ENCODE measurements around the gene C11orf97.

Gene C11orf97

GRCh38 chr11:94525546-94526324 is 13.5 kb downstream of the C11orf97 start:
- H3K4me1 ChIP-seq (ENCODE audit: control insufficient read depth, insufficient read depth, low read length): no peaks in the 10 kb centered on the region
- DNase-seq (ENCODE audit: low read depth, low spot score): no peak
- no CpG with 5 or more reads among the region's 5 CpGs for WGBS (ENCODE audit: insufficient coverage, insufficient read length)

GRCh38 chr11:94526645-94527438 is 14.6 kb downstream of the C11orf97 start:
- Histone ChIP-seq H3K4me1 (ENCODE audit: control insufficient read depth, insufficient read depth, low read length) (no peaks in the 10 kb centered on the region), H3K9me3 (ENCODE audit: control insufficient read depth, insufficient read depth, low read length) (no peaks in the 10 kb centered on the region), H3K36me3 (ENCODE audit: control insufficient read depth, insufficient read depth, low read length) (no peaks in the 10 kb centered on the region), H3K27me3 (ENCODE audit: control insufficient read depth, insufficient read depth, low read length) (no peaks in the 10 kb centered on the region), H3K4me3 (ENCODE audit: low read length) (no peak overlapping the region), H3K27ac (ENCODE audit: low read length) (no peak overlapping the region)
- WGBS (ENCODE audit: insufficient coverage, insufficient read length): no CpG with 5 or more reads among the region's 4 CpGs
- DNase-seq (ENCODE audit: low read depth, low spot score): no peak

More at GRCh38 chr11:94525546-94526324, 13.5 kb downstream of the C11orf97 start:
- Histone ChIP-seq H3K27ac (ENCODE audit: low read length) (no peak overlapping the region), H3K36me3 (ENCODE audit: control insufficient read depth, insufficient read depth, low read length) (no peaks in the 10 kb centered on the region), H3K4me3 (ENCODE audit: low read length) (no peak overlapping the region), H3K9me3 (ENCODE audit: control insufficient read depth, insufficient read depth, low read length) (no peaks in the 10 kb centered on the region), H3K27me3 (ENCODE audit: control insufficient read depth, insufficient read depth, low read length) (no peaks in the 10 kb centered on the region)

- H3K27ac ChIP-seq (ENCODE audit: low read length): no peak overlapping the region
- DNase-seq (ENCODE audit: low read depth, low spot score): no peak
Observed at GRCh38 chr11:94528551-94528950, 16.3 kb downstream of the C11orf97 start.

GRCh38 chr11:94532211-94532610 is 19.9 kb downstream of the C11orf97 start:
- no peaks in the 10 kb centered on the region for H3K27me3 ChIP-seq (ENCODE audit: control insufficient read depth, insufficient read depth, low read length)
- H3K4me3 ChIP-seq (ENCODE audit: low read length): no peak overlapping the region
- no peak for DNase-seq (ENCODE audit: low read depth, low spot score)
- H3K4me1 ChIP-seq (ENCODE audit: control insufficient read depth, insufficient read depth, low read length): no peaks in the 10 kb centered on the region
- H3K36me3 ChIP-seq (ENCODE audit: control insufficient read depth, insufficient read depth, low read length): no peaks in the 10 kb centered on the region
- no peaks in the 10 kb centered on the region for H3K9me3 ChIP-seq (ENCODE audit: control insufficient read depth, insufficient read depth, low read length)
- H3K27ac ChIP-seq (ENCODE audit: low read length): no peak overlapping the region
- no CpG with 5 or more reads among the region's 3 CpGs for WGBS (ENCODE audit: insufficient coverage, insufficient read length)

More at GRCh38 chr11:94528551-94528950, 16.3 kb downstream of the C11orf97 start:
- Histone ChIP-seq H3K4me1 (ENCODE audit: control insufficient read depth, insufficient read depth, low read length) (no peaks in the 10 kb centered on the region), H3K36me3 (ENCODE audit: control insufficient read depth, insufficient read depth, low read length) (no peaks in the 10 kb centered on the region), H3K27me3 (ENCODE audit: control insufficient read depth, insufficient read depth, low read length) (no peaks in the 10 kb centered on the region), H3K9me3 (ENCODE audit: control insufficient read depth, insufficient read depth, low read length) (no peaks in the 10 kb centered on the region), H3K4me3 (ENCODE audit: low read length) (no peak overlapping the region)

- WGBS (ENCODE audit: insufficient coverage, insufficient read length): no CpG with 5 or more reads among the region's 1 CpG
- Histone ChIP-seq H3K9me3 (ENCODE audit: control insufficient read depth, insufficient read depth, low read length) (no peaks in the 10 kb centered on the region), H3K4me3 (ENCODE audit: low read length) (no peak overlapping the region), H3K36me3 (ENCODE audit: control insufficient read depth, insufficient read depth, low read length) (no peaks in the 10 kb centered on the region), H3K4me1 (ENCODE audit: control insufficient read depth, insufficient read depth, low read length) (no peaks in the 10 kb centered on the region), H3K27ac (ENCODE audit: low read length) (no peak overlapping the region), H3K27me3 (ENCODE audit: control insufficient read depth, insufficient read depth, low read length) (no peaks in the 10 kb centered on the region)
- no peak for DNase-seq (ENCODE audit: low read depth, low spot score)
Observed at GRCh38 chr11:94533206-94533605, 20.9 kb downstream of the C11orf97 start.

- Histone ChIP-seq H3K9me3 (ENCODE audit: control insufficient read depth, insufficient read depth, low read length) (no peaks in the 10 kb centered on the region), H3K27me3 (ENCODE audit: control insufficient read depth, insufficient read depth, low read length) (no peaks in the 10 kb centered on the region), H3K4me1 (ENCODE audit: control insufficient read depth, insufficient read depth, low read length) (no peaks in the 10 kb centered on the region), H3K27ac (ENCODE audit: low read length) (no peak overlapping the region), H3K36me3 (ENCODE audit: control insufficient read depth, insufficient read depth, low read length) (no peaks in the 10 kb centered on the region), H3K4me3 (ENCODE audit: low read length) (no peak overlapping the region)
- no CpG with 5 or more reads among the region's 6 CpGs for WGBS (ENCODE audit: insufficient coverage, insufficient read length)
- DNase-seq (ENCODE audit: low read depth, low spot score): no peak
Observed at GRCh38 chr11:94533696-94534630, 21.7 kb downstream of the C11orf97 start.

GRCh38 chr11:94536386-94536785 is 24.1 kb downstream of the C11orf97 start:
- no peak for DNase-seq (ENCODE audit: low read depth, low spot score)
- H3K9me3 ChIP-seq (ENCODE audit: control insufficient read depth, insufficient read depth, low read length): no peaks in the 10 kb centered on the region
- no peaks in the 10 kb centered on the region for H3K27me3 ChIP-seq (ENCODE audit: control insufficient read depth, insufficient read depth, low read length)
- no peak overlapping the region for H3K27ac ChIP-seq (ENCODE audit: low read length)
- no peaks in the 10 kb centered on the region for H3K4me1 ChIP-seq (ENCODE audit: control insufficient read depth, insufficient read depth, low read length)
- no peak overlapping the region for H3K4me3 ChIP-seq (ENCODE audit: low read length)
- H3K36me3 ChIP-seq (ENCODE audit: control insufficient read depth, insufficient read depth, low read length): no peaks in the 10 kb centered on the region

GRCh38 chr11:94537031-94537600 is 24.9 kb downstream of the C11orf97 start:
- no peaks in the 10 kb centered on the region for H3K36me3 ChIP-seq (ENCODE audit: control insufficient read depth, insufficient read depth, low read length)
- no peaks in the 10 kb centered on the region for H3K9me3 ChIP-seq (ENCODE audit: control insufficient read depth, insufficient read depth, low read length)
- H3K27me3 ChIP-seq (ENCODE audit: control insufficient read depth, insufficient read depth, low read length): no peaks in the 10 kb centered on the region
- no peak overlapping the region for H3K4me3 ChIP-seq (ENCODE audit: low read length)
- no peak for DNase-seq (ENCODE audit: low read depth, low spot score)
- no CpG with 5 or more reads among the region's 3 CpGs for WGBS (ENCODE audit: insufficient coverage, insufficient read length)
- H3K4me1 ChIP-seq (ENCODE audit: control insufficient read depth, insufficient read depth, low read length): no peaks in the 10 kb centered on the region
- H3K27ac ChIP-seq (ENCODE audit: low read length): no peak overlapping the region

GRCh38 chr11:94539420-94539819 is 27.2 kb downstream of the C11orf97 start:
- DNase-seq (ENCODE audit: low read depth, low spot score): no peak
- H3K4me1 ChIP-seq (ENCODE audit: control insufficient read depth, insufficient read depth, low read length): no peaks in the 10 kb centered on the region
- no peaks in the 10 kb centered on the region for H3K27me3 ChIP-seq (ENCODE audit: control insufficient read depth, insufficient read depth, low read length)
- no peaks in the 10 kb centered on the region for H3K36me3 ChIP-seq (ENCODE audit: control insufficient read depth, insufficient read depth, low read length)
- WGBS (ENCODE audit: insufficient coverage, insufficient read length): no CpG with 5 or more reads among the region's 1 CpG
- no peaks in the 10 kb centered on the region for H3K9me3 ChIP-seq (ENCODE audit: control insufficient read depth, insufficient read depth, low read length)
- no peak overlapping the region for H3K27ac ChIP-seq (ENCODE audit: low read length)
- H3K4me3 ChIP-seq (ENCODE audit: low read length): no peak overlapping the region
